ENCODE data around the gene ACER2.

DNA sequence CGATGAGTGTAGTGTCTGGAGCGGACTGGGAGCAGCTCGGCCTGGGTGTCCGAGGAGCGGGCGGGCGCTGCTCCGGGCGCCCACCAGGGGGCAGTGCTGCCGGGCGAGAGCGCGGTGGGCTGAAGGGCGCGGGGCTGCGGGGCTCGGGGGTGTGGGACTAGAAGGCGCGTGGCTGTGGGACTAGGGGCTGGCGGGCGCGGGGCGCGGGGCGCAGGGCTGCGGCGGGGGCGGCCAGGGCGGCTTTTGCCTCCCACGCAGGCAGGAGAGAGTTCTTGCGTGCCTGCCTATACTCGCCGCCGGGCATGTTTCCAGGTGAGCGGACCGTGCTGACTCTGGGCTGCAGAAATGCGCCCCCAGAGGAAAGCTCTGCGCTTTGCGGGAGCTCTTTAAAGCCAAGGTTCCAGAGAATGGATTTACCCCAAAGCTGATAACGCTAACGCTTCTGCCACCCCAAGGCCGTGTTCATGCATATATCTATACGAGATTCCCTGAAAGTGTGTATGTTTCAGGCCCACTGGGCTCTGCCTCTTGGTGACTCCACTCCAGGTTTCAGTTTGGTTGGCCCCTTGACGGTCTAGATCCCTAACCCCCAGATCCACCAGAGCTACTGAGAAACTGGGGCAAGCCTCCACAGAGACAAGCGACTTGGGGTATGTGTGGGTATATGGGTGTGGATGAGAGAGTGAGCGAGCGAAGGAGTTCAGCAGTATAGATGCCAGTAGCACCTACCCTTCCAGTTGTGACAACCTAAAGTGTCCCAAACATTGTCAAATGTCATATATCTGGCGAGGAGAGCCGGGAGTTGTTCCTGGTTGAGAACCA, 56.2 kb downstream of the ACER2 start:
- TF ChIP-seq ISL1 (CRISPR knock-in tag; IDR thresholded peaks at IDR 0.05) (no peak), ZFP30 (CRISPR knock-in tag; IDR thresholded peaks at IDR 0.05) (no peak)
- TF ChIP-seq, protein P1, sequence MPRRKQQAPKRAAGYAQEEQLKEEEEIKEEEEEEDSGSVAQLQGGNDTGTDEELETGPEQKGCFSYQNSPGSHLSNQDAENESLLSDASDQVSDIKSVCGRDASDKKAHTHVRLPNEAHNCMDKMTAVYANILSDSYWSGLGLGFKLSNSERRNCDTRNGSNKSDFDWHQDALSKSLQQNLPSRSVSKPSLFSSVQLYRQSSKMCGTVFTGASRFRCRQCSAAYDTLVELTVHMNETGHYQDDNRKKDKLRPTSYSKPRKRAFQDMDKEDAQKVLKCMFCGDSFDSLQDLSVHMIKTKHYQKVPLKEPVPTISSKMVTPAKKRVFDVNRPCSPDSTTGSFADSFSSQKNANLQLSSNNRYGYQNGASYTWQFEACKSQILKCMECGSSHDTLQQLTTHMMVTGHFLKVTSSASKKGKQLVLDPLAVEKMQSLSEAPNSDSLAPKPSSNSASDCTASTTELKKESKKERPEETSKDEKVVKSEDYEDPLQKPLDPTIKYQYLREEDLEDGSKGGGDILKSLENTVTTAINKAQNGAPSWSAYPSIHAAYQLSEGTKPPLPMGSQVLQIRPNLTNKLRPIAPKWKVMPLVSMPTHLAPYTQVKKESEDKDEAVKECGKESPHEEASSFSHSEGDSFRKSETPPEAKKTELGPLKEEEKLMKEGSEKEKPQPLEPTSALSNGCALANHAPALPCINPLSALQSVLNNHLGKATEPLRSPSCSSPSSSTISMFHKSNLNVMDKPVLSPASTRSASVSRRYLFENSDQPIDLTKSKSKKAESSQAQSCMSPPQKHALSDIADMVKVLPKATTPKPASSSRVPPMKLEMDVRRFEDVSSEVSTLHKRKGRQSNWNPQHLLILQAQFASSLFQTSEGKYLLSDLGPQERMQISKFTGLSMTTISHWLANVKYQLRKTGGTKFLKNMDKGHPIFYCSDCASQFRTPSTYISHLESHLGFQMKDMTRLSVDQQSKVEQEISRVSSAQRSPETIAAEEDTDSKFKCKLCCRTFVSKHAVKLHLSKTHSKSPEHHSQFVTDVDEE (CRISPR knock-in tag; IDR thresholded peaks at IDR 0.05): no peak

Data from SK-N-SH treated with all-trans-retinoic acid at 6 μM for 48 hours (cell line).